ENCODE data around the gene TUBB. TPM values are rescaled to one million over a fixed set of nuclear protein-coding genes. Genes with fewer than 3 reads are reported as not detected.

TUBB gene
- polyA plus RNA-seq, 1 of the 3 experiments (the other 2 are of a cell fraction) = 1,037 TPM

DNA sequence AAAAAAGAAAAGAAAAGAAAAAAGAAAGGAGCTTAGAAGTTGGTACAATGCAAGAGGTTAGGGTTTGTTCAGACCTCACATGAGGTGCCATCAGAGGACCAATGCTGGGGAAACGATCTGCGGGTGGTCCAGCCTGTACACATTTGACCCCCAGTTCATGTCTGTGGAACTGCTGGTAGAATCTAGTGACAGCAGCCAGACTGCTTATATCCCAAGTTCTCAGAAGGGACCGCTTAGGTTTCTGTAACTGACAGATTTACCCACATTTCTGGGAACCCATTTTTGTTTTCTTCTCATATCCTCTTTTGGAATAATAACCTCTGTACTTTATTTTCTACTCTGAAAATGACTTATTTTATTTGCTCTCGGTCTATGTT lies 38.4 kb upstream of the TUBB start (continued):
- TF ChIP-seq, protein P1, sequence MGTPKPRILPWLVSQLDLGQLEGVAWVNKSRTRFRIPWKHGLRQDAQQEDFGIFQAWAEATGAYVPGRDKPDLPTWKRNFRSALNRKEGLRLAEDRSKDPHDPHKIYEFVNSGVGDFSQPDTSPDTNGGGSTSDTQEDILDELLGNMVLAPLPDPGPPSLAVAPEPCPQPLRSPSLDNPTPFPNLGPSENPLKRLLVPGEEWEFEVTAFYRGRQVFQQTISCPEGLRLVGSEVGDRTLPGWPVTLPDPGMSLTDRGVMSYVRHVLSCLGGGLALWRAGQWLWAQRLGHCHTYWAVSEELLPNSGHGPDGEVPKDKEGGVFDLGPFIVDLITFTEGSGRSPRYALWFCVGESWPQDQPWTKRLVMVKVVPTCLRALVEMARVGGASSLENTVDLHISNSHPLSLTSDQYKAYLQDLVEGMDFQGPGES (IDR thresholded peaks at IDR 0.05; ENCODE audit: low read depth, low read length) = no peak
- TF ChIP-seq NRF1 (IDR thresholded peaks at IDR 0.05; ENCODE audit: low read depth, low read length) (no peak), RXRA (IDR thresholded peaks at IDR 0.05; ENCODE audit: borderline replicate concordance, low read depth) (no peak), YY1 (IDR thresholded peaks at IDR 0.05; ENCODE audit: low read depth) (no peak), CHD2 (IDR thresholded peaks at IDR 0.05; ENCODE audit: low read length, partially characterized antibody) (no peak)

DNA sequence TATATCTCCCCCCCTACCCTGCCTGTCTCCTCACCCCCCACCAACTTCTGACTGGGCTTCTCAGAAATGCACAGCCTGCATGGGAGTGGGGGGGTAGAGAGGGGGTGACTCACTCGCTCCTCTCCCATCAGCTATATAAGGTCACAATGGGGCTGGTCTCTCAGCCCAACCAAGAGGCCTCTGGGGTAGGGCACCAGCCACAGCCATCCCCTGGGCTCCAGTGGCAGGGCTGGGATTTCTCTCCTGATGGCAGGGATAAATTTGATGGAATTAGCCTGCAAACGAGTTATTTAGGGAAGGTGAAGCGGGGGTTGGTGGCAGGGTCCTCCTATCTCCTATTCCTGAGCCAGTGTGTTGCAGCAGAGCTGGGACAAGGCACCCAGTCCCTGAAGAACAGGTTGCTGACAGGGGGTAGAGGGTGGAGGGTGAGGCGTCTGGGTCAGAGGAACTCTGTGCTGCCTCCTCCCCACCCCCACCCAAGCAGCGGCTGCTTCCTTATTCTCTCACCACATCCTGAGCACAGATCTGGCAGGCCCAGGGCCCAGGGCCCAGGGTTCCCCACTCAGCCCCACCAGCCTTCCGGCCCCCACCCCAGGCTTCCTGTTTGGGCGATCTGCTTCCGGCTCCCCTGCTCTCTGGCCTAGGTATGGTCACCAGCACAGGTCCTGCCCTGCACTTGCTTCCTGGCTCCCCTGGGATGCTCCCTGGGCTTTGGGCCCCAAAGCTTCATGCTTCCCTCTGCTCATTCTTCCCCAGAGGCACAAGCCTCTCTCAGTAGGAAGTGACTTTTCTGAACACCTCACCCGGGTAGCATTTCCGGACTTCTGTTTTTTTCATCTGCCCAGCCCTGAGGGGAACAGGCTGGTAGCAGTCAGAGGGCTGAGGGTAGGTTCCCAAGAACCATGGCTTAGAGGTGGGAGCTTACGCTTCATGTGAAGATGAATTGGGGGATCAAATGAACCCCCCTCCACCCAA lies 37.7 kb upstream of the TUBB start:
- Histone ChIP-seq H3K36me3 (replicated peaks in 1 of 2; ENCODE audit: control insufficient read depth in 1 of 2, insufficient read depth in 2 of 2, low read length in 1 of 2) (peaks cover 8 to 36% of the 10 kb centered on the region in 2 experiments), H3K4me2 (peak overlapping the region; percentile 98), H3K9me2 (no peaks in the 10 kb centered on the region), H3K27me3 (ENCODE audit: insufficient read depth) (no peaks in the 10 kb centered on the region), H3K4me1 (ENCODE audit: control insufficient read depth in 1 of 2, insufficient read depth in 2 of 2, low read depth in 1 of 2, low read length in 1 of 2) (peaks cover 16 to 57% of the 10 kb centered on the region in 2 experiments; a peak in 3 of 4 replicates), H3K27ac (ENCODE audit: low read depth in 2 of 2, low read length in 1 of 2) (peak overlapping the region; percentile 93 to 97), H4K20me1 (ENCODE audit: insufficient read depth) (peaks cover 34% of the 10 kb centered on the region), H3K9ac (peak overlapping the region; percentile 97), H3K4me3 (ENCODE audit: low read depth in 2 of 2, low read length in 1 of 2) (peak overlapping the region; percentile 74 to 77), H3K9me3 (no peaks in the 10 kb centered on the region), H2AFZ (ENCODE audit: low read depth) (no peak overlapping the region), H3K79me2 (ENCODE audit: insufficient read depth) (peaks cover 99% of the 10 kb centered on the region), H3F3A (replicated peaks; ENCODE audit: insufficient read depth) (peaks cover 35% of the 10 kb centered on the region)
- POLR2A ChIA-PET = interaction anchor here (0.6 to 1.4 kb wide), 7 partner anchors 9 to 219 kb away, joined by 3 to 4 read pairs (median 4); partner anchors contain the start of gene MDC1
- peak; percentile 84 for DNase-seq
- CTCF ChIA-PET = interaction anchor here (0.6 to 29.8 kb wide), 7 partner anchors 9 to 201 kb away, joined by 3 to 838 read pairs (median 4); partner anchors contain the start of genes DHX16, FLOT1, MDC1 and NRM
- 8% methylated on average over 9 of the region's 11 CpGs for WGBS (ENCODE audit: low lambda C conversion rate)
- no peak for TF ChIP-seq NRF1 (IDR thresholded peaks at IDR 0.05; ENCODE audit: low read depth, low read length)
- TF ChIP-seq NFIC (IDR thresholded peaks at IDR 0.05; ENCODE audit: borderline replicate concordance) = no peak
- TF ChIP-seq, protein P2, sequence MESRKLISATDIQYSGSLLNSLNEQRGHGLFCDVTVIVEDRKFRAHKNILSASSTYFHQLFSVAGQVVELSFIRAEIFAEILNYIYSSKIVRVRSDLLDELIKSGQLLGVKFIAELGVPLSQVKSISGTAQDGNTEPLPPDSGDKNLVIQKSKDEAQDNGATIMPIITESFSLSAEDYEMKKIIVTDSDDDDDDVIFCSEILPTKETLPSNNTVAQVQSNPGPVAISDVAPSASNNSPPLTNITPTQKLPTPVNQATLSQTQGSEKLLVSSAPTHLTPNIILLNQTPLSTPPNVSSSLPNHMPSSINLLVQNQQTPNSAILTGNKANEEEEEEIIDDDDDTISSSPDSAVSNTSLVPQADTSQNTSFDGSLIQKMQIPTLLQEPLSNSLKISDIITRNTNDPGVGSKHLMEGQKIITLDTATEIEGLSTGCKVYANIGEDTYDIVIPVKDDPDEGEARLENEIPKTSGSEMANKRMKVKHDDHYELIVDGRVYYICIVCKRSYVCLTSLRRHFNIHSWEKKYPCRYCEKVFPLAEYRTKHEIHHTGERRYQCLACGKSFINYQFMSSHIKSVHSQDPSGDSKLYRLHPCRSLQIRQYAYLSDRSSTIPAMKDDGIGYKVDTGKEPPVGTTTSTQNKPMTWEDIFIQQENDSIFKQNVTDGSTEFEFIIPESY (IDR thresholded peaks at IDR 0.05; ENCODE audit: borderline replicate concordance, low read depth) = 0 out of 2 replicates have a peak, but pooled peaks have one; percentile 11
- TF ChIP-seq, protein P1 (IDR thresholded peaks at IDR 0.05; ENCODE audit: low read depth, low read length) = no peak
- peak; percentile 50; the same call in 1 of the 2 replicates for TF ChIP-seq TCF12 (IDR thresholded peaks at IDR 0.05)
- peak; percentile 78 for TF ChIP-seq POLR2AphosphoS5 (IDR thresholded peaks at IDR 0.05; ENCODE audit: low read depth, low read length)
- peak in 1 of 2 experiments; percentile 31; a peak in 1 of 4 replicates for TF ChIP-seq EP300 (IDR thresholded peaks at IDR 0.05; ENCODE audit: borderline replicate concordance in 1 of 2, low read depth in 1 of 2, low read length in 1 of 2)
- TF ChIP-seq YY1 (IDR thresholded peaks at IDR 0.05; ENCODE audit: low read depth) = peak; percentile 19; the same call in 1 of the 2 replicates
- 0 out of 2 replicates have a peak, but pooled peaks have one; percentile 1 for TF ChIP-seq RAD21 (IDR thresholded peaks at IDR 0.05; ENCODE audit: low read length)
- no peak for TF ChIP-seq RCOR1 (IDR thresholded peaks at IDR 0.05; ENCODE audit: low read length)
- no peak for TF ChIP-seq MEF2A (IDR thresholded peaks at IDR 0.05; ENCODE audit: borderline replicate concordance, low read depth)
- peak; percentile 7 for TF ChIP-seq CHD2 (IDR thresholded peaks at IDR 0.05; ENCODE audit: low read length, partially characterized antibody)
- TF ChIP-seq RXRA (IDR thresholded peaks at IDR 0.05; ENCODE audit: borderline replicate concordance, low read depth) = peak; percentile 53; the same call in 1 of the 2 replicates
- TF ChIP-seq, protein P3, sequence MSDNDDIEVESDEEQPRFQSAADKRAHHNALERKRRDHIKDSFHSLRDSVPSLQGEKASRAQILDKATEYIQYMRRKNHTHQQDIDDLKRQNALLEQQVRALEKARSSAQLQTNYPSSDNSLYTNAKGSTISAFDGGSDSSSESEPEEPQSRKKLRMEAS (IDR thresholded peaks at IDR 0.05; ENCODE audit: low read depth) = peak; percentile 62; the same call in 1 of the 2 replicates
- TF ChIP-seq, protein P4, sequence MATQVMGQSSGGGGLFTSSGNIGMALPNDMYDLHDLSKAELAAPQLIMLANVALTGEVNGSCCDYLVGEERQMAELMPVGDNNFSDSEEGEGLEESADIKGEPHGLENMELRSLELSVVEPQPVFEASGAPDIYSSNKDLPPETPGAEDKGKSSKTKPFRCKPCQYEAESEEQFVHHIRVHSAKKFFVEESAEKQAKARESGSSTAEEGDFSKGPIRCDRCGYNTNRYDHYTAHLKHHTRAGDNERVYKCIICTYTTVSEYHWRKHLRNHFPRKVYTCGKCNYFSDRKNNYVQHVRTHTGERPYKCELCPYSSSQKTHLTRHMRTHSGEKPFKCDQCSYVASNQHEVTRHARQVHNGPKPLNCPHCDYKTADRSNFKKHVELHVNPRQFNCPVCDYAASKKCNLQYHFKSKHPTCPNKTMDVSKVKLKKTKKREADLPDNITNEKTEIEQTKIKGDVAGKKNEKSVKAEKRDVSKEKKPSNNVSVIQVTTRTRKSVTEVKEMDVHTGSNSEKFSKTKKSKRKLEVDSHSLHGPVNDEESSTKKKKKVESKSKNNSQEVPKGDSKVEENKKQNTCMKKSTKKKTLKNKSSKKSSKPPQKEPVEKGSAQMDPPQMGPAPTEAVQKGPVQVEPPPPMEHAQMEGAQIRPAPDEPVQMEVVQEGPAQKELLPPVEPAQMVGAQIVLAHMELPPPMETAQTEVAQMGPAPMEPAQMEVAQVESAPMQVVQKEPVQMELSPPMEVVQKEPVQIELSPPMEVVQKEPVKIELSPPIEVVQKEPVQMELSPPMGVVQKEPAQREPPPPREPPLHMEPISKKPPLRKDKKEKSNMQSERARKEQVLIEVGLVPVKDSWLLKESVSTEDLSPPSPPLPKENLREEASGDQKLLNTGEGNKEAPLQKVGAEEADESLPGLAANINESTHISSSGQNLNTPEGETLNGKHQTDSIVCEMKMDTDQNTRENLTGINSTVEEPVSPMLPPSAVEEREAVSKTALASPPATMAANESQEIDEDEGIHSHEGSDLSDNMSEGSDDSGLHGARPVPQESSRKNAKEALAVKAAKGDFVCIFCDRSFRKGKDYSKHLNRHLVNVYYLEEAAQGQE (IDR thresholded peaks at IDR 0.05; ENCODE audit: low read depth, low read length) = no peak
- peak; percentile 32; the same call in 1 of the 2 replicates for TF ChIP-seq TAF1 (IDR thresholded peaks at IDR 0.05; ENCODE audit: borderline replicate concordance, low read depth, low read length)
- TF ChIP-seq FOSL2 (IDR thresholded peaks at IDR 0.05; ENCODE audit: borderline replicate concordance, low read depth) = peak; percentile 97
- TF ChIP-seq FOXJ3 (CRISPR knock-in tag; IDR thresholded peaks at IDR 0.05) = no peak
- TF ChIP-seq GABPA (IDR thresholded peaks at IDR 0.05; ENCODE audit: low read depth) = peak; percentile 79
